ENCODE data around the gene LHFPL2.

LHFPL2 gene

DNA sequence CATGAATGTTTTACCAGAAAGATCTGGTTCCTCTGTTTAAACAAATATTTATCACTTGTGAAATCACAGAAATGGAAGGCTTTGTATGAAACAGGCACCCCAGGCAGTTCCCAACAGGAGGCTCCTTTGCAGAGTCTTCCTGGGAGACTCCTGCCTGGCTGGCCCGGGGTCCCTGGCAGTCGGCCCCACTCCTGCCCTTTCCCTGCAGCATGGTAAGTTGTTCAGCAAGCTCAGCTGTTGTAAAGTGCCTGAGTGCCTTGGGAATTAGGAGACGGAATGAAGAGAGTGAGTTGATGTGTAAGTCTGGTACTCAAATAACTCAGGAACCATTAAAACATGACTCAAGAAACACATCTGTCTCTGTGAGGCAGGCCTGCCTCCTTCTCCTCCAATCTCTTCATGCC, 17.5 kb upstream of the LHFPL2 start:
- DNase-seq (ENCODE audit: low spot score), result no peak

DNA sequence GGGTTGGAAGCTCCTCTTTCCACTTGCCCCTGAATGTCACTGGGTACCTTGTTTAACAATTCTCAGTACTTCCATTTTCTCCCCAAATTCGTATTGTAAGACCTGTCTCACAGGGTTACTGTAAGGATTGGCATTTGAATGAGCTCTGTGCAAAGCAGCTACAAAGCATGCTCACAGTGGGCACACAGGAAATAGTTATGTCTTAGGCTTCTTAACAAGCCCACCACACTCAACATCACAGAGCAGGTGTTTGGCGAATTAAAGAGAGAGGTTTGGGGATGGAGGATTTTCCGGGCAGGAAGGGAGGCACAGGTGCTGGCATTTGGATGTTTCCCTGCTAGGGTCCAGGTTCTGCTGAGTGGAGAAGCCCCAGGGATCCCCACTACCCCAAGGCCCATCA, 17.0 kb upstream of the LHFPL2 start:
- no peak for DNase-seq (ENCODE audit: low spot score)

DNA sequence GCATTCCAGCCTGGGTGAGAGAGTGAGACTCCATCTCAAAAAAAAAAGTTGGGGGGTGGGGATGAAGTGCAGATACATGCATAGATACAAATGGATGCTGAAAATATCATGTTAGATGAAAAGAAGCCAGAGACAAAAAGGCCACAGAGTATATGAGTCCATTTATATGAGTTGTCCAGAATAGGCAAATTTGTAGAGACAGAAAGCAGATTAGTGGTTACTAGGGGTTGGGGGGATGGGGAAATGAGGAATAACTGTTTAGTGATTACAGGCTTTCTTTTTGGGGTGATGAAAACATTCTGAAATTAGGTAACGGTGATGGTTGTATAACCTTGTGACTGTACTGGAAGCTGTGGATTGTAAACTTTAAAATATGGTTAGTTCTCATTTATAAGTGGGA, 13.8 kb upstream of the LHFPL2 start:
- DNase-seq (ENCODE audit: low spot score), result no peak

DNA sequence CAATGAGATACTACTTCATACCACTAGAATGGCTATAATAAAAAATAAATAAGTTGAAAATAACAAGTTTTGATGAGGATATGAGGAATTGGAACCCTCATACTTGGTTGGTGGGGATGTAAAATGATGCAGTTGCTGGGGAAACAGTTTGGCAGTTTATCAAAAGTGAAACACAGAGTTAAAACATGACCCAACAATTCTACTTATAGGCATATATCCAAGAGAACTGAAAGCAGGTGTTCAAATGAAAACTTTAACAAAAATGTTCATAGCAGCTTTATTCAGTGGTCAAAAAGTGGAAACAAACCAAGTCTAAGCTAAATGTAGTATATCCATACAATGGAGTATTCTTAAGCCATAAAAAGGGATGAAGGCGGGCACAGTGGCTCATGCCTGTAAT, 13.1 kb upstream of the LHFPL2 start:
- no peak for DNase-seq (ENCODE audit: low spot score)

DNA sequence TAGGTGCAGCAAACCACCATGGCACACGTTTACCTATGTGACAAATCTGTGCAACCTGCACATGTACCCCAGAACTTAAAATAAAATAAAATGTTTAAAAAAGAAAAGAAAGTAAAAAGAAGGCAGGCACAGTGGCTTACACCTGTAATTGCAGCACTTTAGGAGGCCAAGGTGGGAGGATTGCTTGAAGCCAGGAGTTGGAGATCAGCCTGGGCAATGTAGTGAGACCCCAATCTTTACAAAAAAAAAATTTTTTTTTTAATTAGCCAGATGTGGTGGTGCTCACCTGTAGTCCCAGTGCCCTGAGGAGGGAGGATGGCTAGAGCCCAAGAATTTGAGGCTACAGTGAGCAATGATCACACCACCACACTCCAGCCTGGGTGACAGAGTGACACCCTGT, 12.5 kb upstream of the LHFPL2 start:
- DNase-seq (ENCODE audit: low spot score), result no peak

DNA sequence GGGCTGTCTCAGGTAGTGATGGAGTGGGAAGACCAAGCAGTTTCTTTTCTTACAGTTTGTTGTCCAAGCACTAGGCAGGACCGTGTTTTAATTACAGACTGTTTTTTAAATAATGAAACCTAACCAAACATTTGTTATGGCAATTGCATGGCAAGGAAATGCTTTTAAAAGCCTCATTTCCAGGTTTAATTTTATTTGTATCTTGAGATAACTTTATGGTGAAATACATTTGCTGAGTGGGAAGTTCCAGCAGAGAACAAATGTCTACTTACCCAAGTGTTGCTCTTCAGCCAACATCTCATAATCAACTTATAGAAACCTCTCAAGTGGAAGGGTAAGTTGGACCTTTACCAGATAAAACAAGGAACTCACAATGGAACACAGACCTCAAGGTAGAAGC, 11.8 kb upstream of the LHFPL2 start:
- DNase-seq (ENCODE audit: low spot score), result no peak

DNA sequence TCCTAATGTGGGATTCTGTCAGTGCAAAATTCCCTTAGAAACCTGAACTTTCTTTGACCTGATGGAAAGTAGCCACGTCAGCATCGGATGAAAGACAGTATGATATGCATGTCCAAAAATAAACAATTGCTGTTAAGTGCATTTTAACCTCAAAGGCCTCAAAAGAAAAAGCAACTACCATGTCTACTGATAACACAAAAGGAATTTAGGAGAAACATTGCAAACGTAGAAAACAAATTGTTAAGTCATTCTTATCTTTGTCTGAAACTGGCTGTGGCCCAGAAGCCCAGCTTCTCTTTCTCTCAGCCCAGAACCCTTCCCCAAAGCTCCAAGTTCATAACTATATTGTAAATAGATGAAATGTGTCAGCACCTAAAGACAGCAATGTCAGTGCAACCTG, 11.1 kb upstream of the LHFPL2 start:
- DNase-seq (ENCODE audit: low spot score), result no peak

DNA sequence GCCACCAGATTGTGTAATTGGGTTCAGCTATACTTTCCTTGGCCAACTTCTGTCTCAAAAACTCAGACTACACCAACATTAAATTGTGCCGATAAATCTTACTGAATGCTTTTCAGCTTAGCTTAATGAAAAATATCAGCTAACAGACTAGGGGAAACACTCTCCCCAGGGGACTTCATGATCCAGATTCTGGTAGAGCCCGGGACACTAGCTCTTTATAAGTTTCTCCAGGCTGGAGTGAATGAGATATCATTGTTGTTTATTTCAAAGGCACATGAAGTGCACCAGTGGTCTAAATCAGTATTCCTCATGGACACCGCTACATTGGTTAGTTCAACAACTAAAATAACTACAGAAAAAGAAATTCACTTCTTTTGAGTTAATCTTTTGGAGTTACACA, 10.5 kb upstream of the LHFPL2 start:
- no peak for DNase-seq (ENCODE audit: low spot score)

DNA sequence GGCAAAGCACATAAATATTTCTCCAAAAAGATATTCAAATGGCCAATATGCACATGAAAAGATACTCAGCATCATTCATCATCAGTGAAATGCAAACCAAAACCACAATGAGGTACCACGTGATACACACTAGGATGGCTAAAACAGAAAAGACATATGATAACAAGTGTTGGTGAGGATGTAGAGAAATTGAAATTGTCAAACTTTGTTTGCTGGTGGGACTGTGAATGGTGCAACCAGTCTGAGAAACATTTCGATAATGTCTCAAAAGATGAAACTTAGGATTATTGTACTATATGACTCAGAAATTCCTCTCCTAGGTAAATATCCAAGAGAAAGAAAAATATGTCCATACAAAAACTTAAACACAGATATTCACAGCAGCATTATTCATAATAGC, 8.6 kb upstream of the LHFPL2 start:
- no peak for DNase-seq (ENCODE audit: low spot score)

DNA sequence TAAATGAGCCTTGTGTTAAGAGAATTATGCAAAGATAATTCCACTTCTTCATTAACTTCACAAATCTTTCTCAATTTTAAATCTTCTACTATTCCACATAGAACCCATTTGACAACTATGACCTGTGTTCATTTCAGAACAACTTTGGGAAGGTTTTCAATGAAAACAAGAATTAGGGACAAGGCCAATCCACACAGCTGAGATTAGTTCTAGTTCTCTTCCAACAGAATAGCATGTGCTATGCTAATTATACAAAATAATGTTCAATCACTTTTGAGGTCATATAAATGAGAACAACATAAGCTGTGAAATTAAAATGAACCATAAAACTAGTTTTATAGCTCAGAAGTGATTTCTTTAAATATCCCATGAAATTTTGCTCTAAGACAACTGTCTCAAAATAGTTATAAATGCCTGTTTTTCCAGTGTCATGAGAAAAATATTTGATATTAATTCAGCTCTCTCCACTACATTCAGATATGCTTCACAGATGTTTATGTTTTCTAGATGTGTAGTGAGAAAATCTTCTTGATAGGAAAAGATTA, 7.2 kb upstream of the LHFPL2 start:
- DNase-seq (ENCODE audit: low spot score), result no peak

DNA sequence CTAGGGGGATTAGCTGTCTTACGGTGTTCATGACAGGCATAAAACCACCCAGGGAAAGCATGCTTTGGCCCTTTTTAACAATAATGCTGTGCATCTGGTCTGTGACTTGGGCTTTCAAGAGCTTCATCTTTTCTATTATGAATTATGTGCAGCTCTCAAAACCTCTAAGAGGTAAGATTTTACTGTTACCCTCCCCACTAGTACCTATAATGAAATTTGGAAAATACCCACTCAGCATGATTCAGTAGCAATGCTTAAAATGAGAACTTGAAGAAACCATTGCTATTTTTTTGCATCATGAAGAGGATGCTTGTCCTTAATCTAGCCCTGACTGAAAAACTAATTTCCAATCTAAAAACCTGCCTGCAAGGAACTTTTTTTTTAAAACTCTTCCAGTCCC, 5.8 kb upstream of the LHFPL2 start:
- no peak for DNase-seq (ENCODE audit: low spot score)

DNA sequence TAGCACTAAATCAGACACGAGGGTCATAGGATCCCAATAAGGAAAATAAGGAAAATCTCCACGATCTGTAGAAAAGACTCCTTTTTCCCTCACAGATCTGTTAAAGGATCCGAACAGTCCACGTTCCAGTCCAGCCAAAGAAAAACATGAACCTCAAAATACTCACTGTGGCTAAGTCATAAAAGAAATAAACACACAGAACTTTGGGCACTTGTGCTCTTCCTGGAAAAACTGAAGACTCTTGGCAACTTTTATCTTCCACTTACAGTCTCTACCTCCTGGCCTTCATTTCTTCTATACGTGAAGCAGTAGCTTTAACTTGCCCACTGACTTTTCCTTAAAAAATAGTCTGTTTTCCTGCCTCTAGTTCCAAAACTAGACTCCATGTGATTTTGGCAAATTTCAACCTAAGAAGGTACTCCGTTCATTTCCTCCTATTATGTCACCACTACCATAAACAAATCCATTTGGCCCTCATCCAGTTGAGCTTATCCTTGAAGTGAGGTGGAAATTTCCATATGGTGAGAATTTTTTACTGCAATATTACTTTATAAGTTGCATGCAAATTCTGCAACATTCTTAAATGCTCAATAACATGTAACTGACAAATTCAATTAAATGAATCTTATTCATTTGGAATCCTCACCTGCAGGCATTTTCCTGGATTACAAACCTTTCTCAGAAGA, 5.3 kb upstream of the LHFPL2 start:
- no peak for DNase-seq (ENCODE audit: low spot score)

DNA sequence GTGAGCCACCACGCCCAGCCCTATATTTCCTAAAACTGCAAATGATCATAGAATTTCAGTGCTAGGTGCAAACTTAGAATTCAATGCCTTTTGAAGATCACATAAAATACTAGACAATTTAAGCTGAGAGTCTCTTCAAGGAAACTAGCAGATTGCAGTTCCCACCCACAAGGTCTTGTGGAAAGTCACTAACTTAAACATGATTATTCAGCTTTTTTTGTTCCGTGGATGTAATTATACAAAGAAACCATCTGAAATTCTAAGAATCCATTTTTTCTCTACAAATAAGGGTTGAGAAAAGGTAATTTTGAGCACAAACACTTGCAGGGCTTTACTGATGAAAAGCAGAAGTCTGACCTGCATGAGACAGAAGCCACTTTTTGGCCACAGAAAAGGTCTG, 4.5 kb upstream of the LHFPL2 start:
- no peak for DNase-seq (ENCODE audit: low spot score)

DNA sequence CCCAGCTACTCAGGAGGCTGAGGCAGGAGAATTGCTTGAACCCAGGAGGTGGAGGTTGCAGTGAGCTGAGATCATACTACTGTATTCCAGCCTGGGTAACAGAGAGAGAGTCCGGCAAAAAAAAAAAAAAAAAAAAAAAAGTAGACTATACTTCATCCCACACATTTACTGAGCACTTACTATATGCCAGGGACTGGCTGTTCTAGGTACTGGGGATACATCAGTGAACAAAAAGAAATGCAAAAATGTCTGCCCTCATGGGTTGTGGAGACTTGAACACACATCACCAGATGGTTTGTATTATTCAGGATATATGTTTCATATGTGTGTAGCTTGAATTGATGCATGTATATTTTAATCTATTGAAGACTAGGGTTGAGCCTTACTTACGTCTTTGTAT, 2.9 kb upstream of the LHFPL2 start:
- no peak for DNase-seq (ENCODE audit: low spot score)

DNA sequence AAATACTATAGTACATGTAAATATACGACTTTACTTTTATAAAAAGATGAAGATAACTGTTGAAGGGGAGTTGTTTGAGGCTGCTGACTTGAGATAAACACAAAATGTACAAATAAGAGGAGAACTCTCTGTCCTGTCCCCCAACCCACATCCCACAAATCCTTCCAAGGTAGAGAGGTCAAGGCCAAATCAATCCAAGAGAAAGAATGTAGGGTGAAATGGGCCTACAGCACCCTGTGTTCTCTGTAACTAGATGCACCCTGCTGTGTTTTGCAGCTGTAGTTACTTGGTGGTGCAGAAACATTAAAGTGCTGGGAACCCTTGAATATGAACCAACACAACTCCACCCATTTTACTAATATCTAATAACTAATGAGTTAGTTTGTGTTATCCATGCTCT, 2.0 kb upstream of the LHFPL2 start:
- DNase-seq (ENCODE audit: low spot score), result no peak

DNA sequence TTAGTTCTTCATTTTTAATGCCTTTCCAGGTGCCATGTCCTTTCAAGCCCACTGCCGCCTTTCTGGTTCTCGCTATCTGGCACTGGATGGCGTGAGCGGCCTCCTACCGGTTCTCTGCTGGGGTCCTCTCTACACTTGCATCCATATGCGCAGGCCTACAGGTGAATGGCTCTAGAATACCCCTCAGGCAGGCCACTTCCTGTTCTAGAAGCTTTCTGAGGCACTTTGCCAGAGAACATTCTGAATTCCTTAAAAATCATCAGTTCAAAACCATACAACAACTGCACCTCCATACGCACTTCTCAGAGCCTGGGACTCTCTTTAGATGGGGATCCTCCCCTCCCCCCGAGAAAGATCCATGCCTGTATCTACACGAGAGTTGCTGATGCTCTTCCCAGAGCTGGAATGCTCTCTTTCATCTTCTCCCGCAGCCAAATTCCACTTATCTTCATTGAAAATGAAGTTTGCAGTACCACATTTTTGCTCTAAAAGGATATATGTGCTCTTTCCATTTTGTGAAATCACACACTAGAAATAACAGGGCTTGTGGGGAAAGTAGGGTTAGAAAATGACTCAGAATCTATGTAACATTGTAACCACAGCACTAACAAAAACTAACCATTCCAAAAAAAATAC, 1.4 kb upstream of the LHFPL2 start:
- no peak for DNase-seq (ENCODE audit: low spot score)

DNA sequence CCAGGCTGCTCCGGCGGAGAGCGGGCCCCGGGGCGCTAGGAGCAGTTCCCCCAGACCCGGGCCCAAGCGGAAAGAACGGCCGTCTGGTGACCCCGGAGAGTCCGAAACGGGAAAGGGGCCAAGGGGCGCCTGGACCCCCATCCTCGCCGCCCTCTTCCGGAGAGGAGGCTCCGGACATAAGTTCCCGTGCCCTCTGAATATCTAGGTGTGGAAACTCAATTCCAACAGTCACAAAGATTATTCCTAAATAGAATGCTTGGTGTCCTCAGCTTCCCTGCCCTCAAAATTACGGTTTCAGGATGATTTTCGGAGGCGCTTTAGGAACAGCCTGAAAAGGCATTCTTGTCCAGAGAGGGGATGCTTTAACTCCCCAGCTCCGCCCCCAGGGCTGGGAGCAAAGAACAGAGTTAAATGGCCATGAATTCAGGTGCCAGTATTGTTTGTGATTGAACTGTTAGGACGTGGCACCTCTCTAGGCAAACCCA, 681 bp upstream of the LHFPL2 start:
- peak; percentile 16 for DNase-seq (ENCODE audit: low spot score)

DNA sequence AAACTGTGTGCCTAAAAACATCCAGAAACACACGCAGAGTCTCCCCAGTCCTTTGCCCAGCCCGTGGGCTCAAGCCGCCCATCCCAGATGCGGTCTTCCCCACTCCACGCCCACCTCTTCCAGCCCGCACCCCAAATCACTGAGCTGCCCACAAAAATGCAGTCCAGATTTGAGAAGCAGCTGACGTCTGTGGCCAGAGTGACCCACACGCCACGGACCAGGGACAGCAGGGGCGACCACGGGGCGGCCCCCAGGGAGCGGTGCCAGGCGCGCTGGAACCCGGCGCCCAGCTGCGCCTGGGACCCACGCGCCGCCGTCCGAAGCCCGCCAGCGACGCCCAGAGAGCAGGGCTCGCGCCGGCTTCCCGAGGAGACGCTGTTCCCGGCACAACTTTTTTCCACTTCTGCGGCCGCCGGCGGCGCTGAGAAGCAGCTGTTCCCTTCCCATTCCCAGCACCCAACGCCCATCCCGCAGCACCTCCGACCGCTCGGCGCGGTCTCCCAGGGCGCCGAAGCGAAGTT, 674 bp downstream of the LHFPL2 start:
- peak; percentile 64 for DNase-seq (ENCODE audit: low spot score)

DNA sequence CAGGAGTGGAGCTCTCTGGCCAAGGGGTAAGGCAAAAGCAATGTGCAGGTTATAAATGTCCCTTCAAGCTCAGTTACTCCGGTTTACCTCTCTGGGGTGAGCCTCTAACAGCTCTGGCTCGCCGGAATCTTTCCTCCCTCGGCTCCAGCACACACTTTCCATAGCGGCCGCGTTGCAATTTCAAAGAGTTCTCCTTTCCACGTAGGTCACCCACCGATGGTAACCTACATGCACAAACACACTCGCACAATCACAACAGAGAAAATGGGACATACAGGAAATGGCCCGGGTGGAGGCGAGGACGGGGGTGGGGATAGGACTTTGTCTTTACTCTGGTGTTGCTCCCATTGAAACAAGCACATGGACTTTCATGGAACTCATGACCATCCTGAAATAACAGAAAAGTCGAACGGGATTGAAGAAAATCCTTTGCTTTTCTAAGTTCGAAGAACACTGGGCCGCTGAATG, 1.2 kb downstream of the LHFPL2 start:
- peak; percentile 45 for DNase-seq (ENCODE audit: low spot score)

DNA sequence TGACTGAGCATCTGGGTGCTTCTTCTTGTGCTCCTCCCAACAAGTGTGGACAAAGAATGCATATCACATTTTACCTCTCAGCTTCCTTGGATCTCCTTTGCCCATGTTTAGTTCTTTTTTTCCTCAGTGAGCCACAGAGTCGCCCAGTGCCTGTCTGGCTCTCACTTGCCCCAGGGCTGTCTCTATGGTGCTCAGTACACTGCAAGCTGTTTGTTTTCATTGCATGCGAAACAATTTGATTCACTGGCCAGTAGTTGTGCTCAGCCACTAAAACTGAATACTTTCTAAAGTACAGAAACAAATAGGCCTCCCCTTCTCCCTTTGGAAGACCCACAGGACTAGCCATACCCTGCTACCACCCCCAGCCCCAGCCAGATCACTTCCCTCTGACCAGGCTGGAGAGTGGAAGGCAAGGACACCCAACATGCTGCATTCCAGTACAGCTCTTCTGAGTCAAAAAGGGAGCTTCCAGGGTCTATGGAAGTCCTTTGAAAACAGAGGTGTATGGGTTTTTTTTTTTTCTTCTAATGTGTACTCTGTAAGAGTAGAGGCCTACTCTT, 3.8 kb downstream of the LHFPL2 start:
- no peak for DNase-seq (ENCODE audit: low spot score)

DNA sequence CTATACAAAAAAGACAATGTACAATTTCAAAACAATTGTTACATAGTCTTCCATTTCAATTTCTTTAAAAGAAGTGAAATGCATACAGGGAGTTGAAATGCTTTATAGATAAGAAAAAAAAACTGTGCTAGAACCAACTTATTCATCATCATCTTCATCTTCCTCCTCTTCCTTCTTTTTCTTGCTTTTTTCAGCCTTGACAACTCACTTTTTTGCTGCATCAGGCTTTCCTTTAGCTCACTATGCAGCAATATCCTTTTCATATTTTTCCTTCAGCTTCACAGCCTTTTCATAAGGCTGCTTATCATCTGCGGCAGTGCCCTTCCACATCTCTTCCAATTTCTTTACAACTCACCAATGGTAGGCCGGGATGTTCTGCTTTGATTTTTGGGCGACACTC, 4.4 kb downstream of the LHFPL2 start:
- no peak for DNase-seq (ENCODE audit: low spot score)

DNA sequence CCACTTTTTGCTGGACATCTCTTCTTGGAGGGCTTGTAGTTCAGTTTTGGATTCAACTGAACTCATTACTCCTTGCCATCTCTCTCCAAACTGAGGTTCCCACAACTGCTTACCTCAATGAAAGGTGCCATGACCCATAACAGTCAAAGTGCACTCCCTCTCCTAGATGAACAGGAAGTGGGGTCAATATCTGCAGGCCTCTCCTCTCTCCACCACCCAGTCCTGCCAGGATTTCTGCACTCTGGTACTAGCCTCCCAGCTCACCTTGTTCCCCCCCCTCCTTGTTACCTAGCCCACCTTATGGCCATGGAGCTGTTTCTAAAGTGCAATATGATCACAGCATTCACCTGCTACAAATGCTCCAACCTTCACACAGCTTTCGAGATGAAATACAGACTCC, 5.9 kb downstream of the LHFPL2 start:
- DNase-seq (ENCODE audit: low spot score), result no peak
